ENCODE data around the gene NTSR2.

GRCh38 chr2:11702946-11703345, 33.0 kb upstream of the NTSR2 start:
- TF ChIP-seq POLR2A (IDR thresholded peaks at IDR 0.05; ENCODE audit: low read depth, low read length) (no peak), POLR2AphosphoS5 (IDR thresholded peaks at IDR 0.05; ENCODE audit: low read depth, low read length) (no peak), TAF1 (IDR thresholded peaks at IDR 0.05; ENCODE audit: borderline replicate concordance, low read depth, low read length) (no peak)
